ELF-1 (cell line): ENCODE data around the gene B3GNT4.
"Not testable (repeated sequence)": the region's sequence is repeated elsewhere in the genome, so short reads cannot be mapped to it uniquely, and the experiment has no call there.

ENCODE experiments used
- DNase-seq: peaks from one replicate; pipeline ENCODE4 v3.0.0-alpha.2; 2016; ENCODE audit warnings: low read depth, low spot score

Gene B3GNT4

GRCh38 chr12:122215771-122216170 lies 12.3 kb downstream of the B3GNT4 start:
- no peak for DNase-seq

GRCh38 chr12:122216445-122216844 lies 12.9 kb downstream of the B3GNT4 start:
- DNase-seq = no peak

- peak; percentile 100 for DNase-seq
Measured at GRCh38 chr12:122225683-122226365, 22.3 kb downstream of the B3GNT4 start, which contains the start of gene DIABLO. Gene DIABLO, minus strand, starts transcription at chr12:122226052. Its CDS starts 38 bp downstream, at chr12:122226014.

- DNase-seq = no peak
Measured at GRCh38 chr12:122226366-122227125, 23.0 kb downstream of the B3GNT4 start.

GRCh38 chr12:122227341-122227740 lies 23.8 kb downstream of the B3GNT4 start:
- no peak for DNase-seq

- DNase-seq = no peak
Measured at GRCh38 chr12:122228092-122228491, 24.6 kb downstream of the B3GNT4 start.

GRCh38 chr12:122230798-122231197 lies 27.3 kb downstream of the B3GNT4 start:
- no peak for DNase-seq

- no peak for DNase-seq
Measured at GRCh38 chr12:122232691-122233090, 29.2 kb downstream of the B3GNT4 start.

- no peak for DNase-seq
Measured at GRCh38 chr12:122235741-122236140, 32.2 kb downstream of the B3GNT4 start.

GRCh38 chr12:122238861-122239260 lies 35.4 kb downstream of the B3GNT4 start:
- DNase-seq = no peak

- no peak for DNase-seq
Measured at GRCh38 chr12:122243965-122244364, 40.5 kb downstream of the B3GNT4 start.

GRCh38 chr12:122244565-122245371 lies 41.3 kb downstream of the B3GNT4 start:
- no peak for DNase-seq

GRCh38 chr12:122245553-122245952 lies 42.0 kb downstream of the B3GNT4 start:
- DNase-seq = no peak

- no peak for DNase-seq
Measured at GRCh38 chr12:122250047-122250446, 46.5 kb downstream of the B3GNT4 start.

GRCh38 chr12:122250536-122250935 lies 47.0 kb downstream of the B3GNT4 start:
- DNase-seq = no peak

GRCh38 chr12:122258462-122258861 lies 55.0 kb downstream of the B3GNT4 start:
- not testable (repeated sequence) for DNase-seq
